Parietal lobe (tissue), 2 donors: ENCODE measurements around the gene POC5. TPM values are rescaled to one million over a fixed set of nuclear protein-coding genes. Genes with fewer than 3 reads are reported as not detected.

Experiments used
- small RNA-seq: library from RNA; depleted of rRNA; stranded (forward); fragments of <200 nt; gene quantifications from one replicate; pipeline ENCODE3, GENCODE V24; 2014; ENCODE audit warnings: low replicate concordance
- total RNA-seq: library from RNA; depleted of rRNA; stranded (reverse); fragments of >200 nt; gene quantifications from one replicate; pipeline ENCODE4 v1.2.3, GENCODE V29; 2014

The POC5 gene, protein sequence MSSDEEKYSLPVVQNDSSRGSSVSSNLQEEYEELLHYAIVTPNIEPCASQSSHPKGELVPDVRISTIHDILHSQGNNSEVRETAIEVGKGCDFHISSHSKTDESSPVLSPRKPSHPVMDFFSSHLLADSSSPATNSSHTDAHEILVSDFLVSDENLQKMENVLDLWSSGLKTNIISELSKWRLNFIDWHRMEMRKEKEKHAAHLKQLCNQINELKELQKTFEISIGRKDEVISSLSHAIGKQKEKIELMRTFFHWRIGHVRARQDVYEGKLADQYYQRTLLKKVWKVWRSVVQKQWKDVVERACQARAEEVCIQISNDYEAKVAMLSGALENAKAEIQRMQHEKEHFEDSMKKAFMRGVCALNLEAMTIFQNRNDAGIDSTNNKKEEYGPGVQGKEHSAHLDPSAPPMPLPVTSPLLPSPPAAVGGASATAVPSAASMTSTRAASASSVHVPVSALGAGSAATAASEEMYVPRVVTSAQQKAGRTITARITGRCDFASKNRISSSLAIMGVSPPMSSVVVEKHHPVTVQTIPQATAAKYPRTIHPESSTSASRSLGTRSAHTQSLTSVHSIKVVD
- total RNA-seq = 14.1 TPM

GRCh38 chr5:75717082-75717922 lies at the start of gene POC5:
POC5 (minus strand) TSS chr5:75717437; CDS start chr5:75712937, 4,500 bp downstream.

Small RNAs within 50 kb of the gene (small RNA-seq; reads per million reads assigned to genes)
- gene RNU6-680P = not detected

Other genes starting within 250 kb of the POC5 start
- gene CERT1, start 205.8 kb downstream of the POC5 start, total RNA-seq = 61.7 TPM
- gene POLK, start 205.5 kb downstream of the POC5 start, total RNA-seq = 74.2 TPM
- gene ANKDD1B, start 106.0 kb downstream of the POC5 start, total RNA-seq = 1.3 TPM